K562 (cell line): Measurements from ENCODE around the gene EPB41L4A. TPM values are rescaled to one million over a fixed set of nuclear protein-coding genes. Genes with fewer than 3 reads are reported as not detected.

ENCODE experiments used
- CBFB ChIP-seq: sonication (generic); formaldehyde crosslinking; IDR thresholded peaks from 2 replicates; pipeline ENCODE4 v1.4.0; 2020; ENCODE audit warnings: mild to moderate bottlenecking, missing genetic modification reagents
- CREB3L1 ChIP-seq: fragments of 450-650 bp; IDR thresholded peaks from 2 replicates; pipeline ENCODE4 v1.6.1; 2014; ENCODE audit warnings: low read depth, mild to moderate bottlenecking, moderate library complexity, borderline replicate concordance
- E2F8 ChIP-seq: fragments of 450-650 bp; IDR thresholded peaks from 2 replicates; pipeline ENCODE4 v1.7.1; 2018; ENCODE audit warnings: mild to moderate bottlenecking, low read depth; ENCODE audit not compliant: partially characterized antibody
- IFI16 ChIP-seq: fragments of 250-450 bp; sonication (Bioruptor Pico); IDR thresholded peaks from 2 replicates; pipeline ENCODE4 v2.1.2; 2022; ENCODE audit warnings: mild to moderate bottlenecking, inconsistent platforms
- L3MBTL2 ChIP-seq: fragments of 450-650 bp; IDR thresholded peaks from 2 replicates; pipeline ENCODE4 v1.6.1; 2016; ENCODE audit warnings: mild to moderate bottlenecking, moderate library complexity
- PCBP2 ChIP-seq: fragments of 200-400 bp; formaldehyde crosslinking; IDR thresholded peaks from 2 replicates; pipeline ENCODE4 v1.6.1; 2018; ENCODE audit warnings: low read length, low read depth, mild to moderate bottlenecking, moderate library complexity; ENCODE audit not compliant: poor library complexity, severe bottlenecking
- PHB2 ChIP-seq: fragments of 450-650 bp; IDR thresholded peaks from 2 replicates; pipeline ENCODE4 v1.6.1; 2017; ENCODE audit warnings: low read depth
- PRDM10 ChIP-seq: fragments of 450-650 bp; IDR thresholded peaks from 2 replicates; pipeline ENCODE4 v1.6.1; 2018; ENCODE audit not compliant: partially characterized antibody
- PRPF4 ChIP-seq: fragments of 200-400 bp; formaldehyde crosslinking; IDR thresholded peaks from one replicate; pipeline ENCODE4 v1.6.1; 2017; ENCODE audit warnings: low read length, low read depth, mild to moderate bottlenecking; ENCODE audit not compliant: insufficient read depth, poor library complexity, severe bottlenecking
- TCF7 ChIP-seq: sonication (generic); IDR thresholded peaks from 2 replicates; pipeline ENCODE4 v1.6.1; 2016; ENCODE audit warnings: antibody characterized with exemption, borderline replicate concordance
- ZBTB17 ChIP-seq: fragments of 450-650 bp; formaldehyde crosslinking; IDR thresholded peaks from 2 replicates; pipeline ENCODE4 v1.4.0; 2020; ENCODE audit warnings: mild to moderate bottlenecking
- ZFX ChIP-seq: sonication (generic); formaldehyde crosslinking; IDR thresholded peaks from 2 replicates; pipeline ENCODE4 v1.8.0; 2022; ENCODE audit warnings: mild to moderate bottlenecking, missing genetic modification reagents, moderate library complexity
- ZNF263 ChIP-seq: sonication (generic); formaldehyde crosslinking; IDR thresholded peaks from 2 replicates; pipeline ENCODE4 v1.8.0; 2022; ENCODE audit warnings: mild to moderate bottlenecking, missing genetic modification reagents, borderline replicate concordance
- ZNF717 ChIP-seq: fragments of 250-450 bp; sonication (Bioruptor Pico); IDR thresholded peaks from 2 replicates; pipeline ENCODE4 v1.5.0; 2021
- polyA plus RNA-seq, 8 experiments: library from polyadenylated mRNA; depleted of rRNA in 4 of 8; stranded (reverse) in 5 of 8; unstranded in 3 of 8; fragments of >200 nt; fragmentation: Nextera tagmentation in 2 of 8; fragmentation: Illumina TruSeq in 1 of 8; extraction: Ambion mirVana in 2 of 8; extraction: Trizol in 1 of 8; gene quantifications; 2 replicates each; pipeline versions ENCODE4 v1.2.1 to v1.2.3, GENCODE V29; 2011 to 2014; ENCODE audit warnings: inconsistent platforms in 1 of 8, missing spikeins in 1 of 8
- total RNA-seq, 7 experiments: library from RNA; depleted of rRNA in 6 of 7; stranded (reverse); fragments of >200 nt in 6 of 7; fragmentation: Illumina TruSeq in 2 of 7; extraction: Trizol in 2 of 7; gene quantifications; 2 replicates each; pipeline versions ENCODE4 v1.2.1 to v1.2.3, GENCODE V29; 2011 to 2021; ENCODE audit warnings: low replicate concordance in 1 of 7
- TF ChIP-seq, protein P1 (sequence below): fragments of 250-450 bp; sonication (Bioruptor Pico); IDR thresholded peaks from 2 replicates; pipeline ENCODE4 v1.5.0; 2022; ENCODE audit warnings: mild to moderate bottlenecking
- TF ChIP-seq, protein P2 (sequence below): fragments of 450-650 bp; IDR thresholded peaks from 2 replicates; pipeline ENCODE4 v1.6.1; 2016

Gene EPB41L4A
- total and polyA plus RNA-seq, 9 of the 15 experiments (the other 6 are each of a cell fraction or from before 2014, with no cell fraction given) = 0.04 to 0.35 (median 0.12) TPM; not detected in 3

DNA sequence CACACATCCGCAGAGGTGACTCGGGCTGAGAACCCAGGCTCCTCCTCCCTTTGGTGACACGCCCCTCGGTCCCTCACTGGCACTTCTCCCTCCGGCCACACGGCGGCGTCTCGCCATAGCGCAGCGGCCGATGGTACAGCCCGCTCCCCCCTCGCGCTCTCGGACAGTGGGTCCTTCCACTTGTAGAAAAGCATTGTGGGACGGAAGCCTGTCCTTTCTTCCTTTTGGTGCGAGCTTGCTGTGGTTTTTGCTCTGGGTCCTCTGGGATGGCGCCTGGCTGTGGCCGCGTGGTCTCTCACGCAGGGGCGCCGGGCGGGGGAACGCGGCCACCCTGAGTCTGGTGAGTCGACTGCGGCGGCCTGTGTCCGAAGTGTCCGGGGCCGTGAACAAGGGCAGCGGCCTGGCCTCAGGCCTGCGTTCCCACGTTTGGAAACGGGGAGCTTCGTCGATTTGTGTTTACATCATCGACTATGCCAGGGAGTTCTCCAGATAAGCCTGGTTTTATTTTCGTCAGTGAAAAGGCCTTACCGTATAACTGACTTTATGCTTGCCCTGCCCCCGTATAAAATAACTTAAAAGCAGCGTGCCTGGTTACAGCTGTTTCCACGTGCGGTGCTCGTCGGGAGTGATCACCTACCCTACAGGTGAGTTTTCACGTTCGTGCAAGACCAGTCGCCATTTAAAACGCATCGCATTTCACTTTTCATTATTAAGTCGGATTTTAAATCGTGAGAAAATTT lies 258.3 kb downstream of the EPB41L4A start (continued):
- peak; percentile 94 for TF ChIP-seq ZFX (CRISPR knock-in tag)
- no peak for TF ChIP-seq E2F8
- TF ChIP-seq, protein P1, sequence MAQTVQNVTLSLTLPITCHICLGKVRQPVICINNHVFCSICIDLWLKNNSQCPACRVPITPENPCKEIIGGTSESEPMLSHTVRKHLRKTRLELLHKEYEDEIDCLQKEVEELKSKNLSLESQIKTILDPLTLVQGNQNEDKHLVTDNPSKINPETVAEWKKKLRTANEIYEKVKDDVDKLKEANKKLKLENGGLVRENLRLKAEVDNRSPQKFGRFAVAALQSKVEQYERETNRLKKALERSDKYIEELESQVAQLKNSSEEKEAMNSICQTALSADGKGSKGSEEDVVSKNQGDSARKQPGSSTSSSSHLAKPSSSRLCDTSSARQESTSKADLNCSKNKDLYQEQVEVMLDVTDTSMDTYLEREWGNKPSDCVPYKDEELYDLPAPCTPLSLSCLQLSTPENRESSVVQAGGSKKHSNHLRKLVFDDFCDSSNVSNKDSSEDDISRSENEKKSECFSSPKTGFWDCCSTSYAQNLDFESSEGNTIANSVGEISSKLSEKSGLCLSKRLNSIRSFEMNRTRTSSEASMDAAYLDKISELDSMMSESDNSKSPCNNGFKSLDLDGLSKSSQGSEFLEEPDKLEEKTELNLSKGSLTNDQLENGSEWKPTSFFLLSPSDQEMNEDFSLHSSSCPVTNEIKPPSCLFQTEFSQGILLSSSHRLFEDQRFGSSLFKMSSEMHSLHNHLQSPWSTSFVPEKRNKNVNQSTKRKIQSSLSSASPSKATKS (CRISPR knock-in tag) = no peak
- no peak for TF ChIP-seq PHB2
- TF ChIP-seq L3MBTL2 = peak; percentile 82
- TF ChIP-seq CREB3L1 = no peak
- TF ChIP-seq, protein P2, sequence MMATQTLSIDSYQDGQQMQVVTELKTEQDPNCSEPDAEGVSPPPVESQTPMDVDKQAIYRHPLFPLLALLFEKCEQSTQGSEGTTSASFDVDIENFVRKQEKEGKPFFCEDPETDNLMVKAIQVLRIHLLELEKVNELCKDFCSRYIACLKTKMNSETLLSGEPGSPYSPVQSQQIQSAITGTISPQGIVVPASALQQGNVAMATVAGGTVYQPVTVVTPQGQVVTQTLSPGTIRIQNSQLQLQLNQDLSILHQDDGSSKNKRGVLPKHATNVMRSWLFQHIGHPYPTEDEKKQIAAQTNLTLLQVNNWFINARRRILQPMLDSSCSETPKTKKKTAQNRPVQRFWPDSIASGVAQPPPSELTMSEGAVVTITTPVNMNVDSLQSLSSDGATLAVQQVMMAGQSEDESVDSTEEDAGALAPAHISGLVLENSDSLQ = no peak
- no peak for TF ChIP-seq CBFB (CRISPR knock-in tag)
- TF ChIP-seq ZBTB17 (CRISPR knock-in tag) = peak; percentile 75
- TF ChIP-seq PRDM10 = peak; percentile 100
- TF ChIP-seq PCBP2 = no peak
- TF ChIP-seq ZNF717 (CRISPR knock-in tag) = no peak
- TF ChIP-seq PRPF4 = peak; percentile 91
- TF ChIP-seq ZNF263 (CRISPR knock-in tag) = peak; percentile 35; the same call in 1 of the 2 replicates
- no peak for TF ChIP-seq IFI16 (CRISPR knock-in tag)
- peak; percentile 52 for TF ChIP-seq TCF7
